DOHH2 (cell line): ENCODE measurements around the gene ALKAL2.

ENCODE experiments used
- H3F3A ChIP-seq: fragments of 200-600 bp; sonication (generic), shearing (Covaris generic); 2 replicates; pipeline ENCODE4 v1.6.0; 2016; ENCODE audit warnings: antibody characterized with exemption, mild to moderate bottlenecking; ENCODE audit not compliant: control insufficient read depth, insufficient read depth
- H3K27ac ChIP-seq: fragments of 200-600 bp; sonication (generic); 2 replicates; pipeline ENCODE4 v1.5.1; 2014; ENCODE audit warnings: low read depth, mild to moderate bottlenecking, low read length, moderate library complexity
- H3K27me3 ChIP-seq: fragments of 200-600 bp; sonication (generic); 2 replicates; pipeline ENCODE4 v1.6.1; 2014; ENCODE audit warnings: mild to moderate bottlenecking, low read length, mixed read lengths; ENCODE audit not compliant: control insufficient read depth
- H3K36me3 ChIP-seq: fragments of 200-600 bp; sonication (generic); 2 replicates; pipeline ENCODE4 v1.6.1; 2014; ENCODE audit warnings: mild to moderate bottlenecking, low read length, moderate library complexity, mixed read lengths; ENCODE audit not compliant: control insufficient read depth
- H3K4me1 ChIP-seq: fragments of 200-600 bp; sonication (generic); 2 replicates; pipeline ENCODE4 v1.6.1; 2014; ENCODE audit warnings: mild to moderate bottlenecking, low read length, mixed read lengths; ENCODE audit not compliant: control insufficient read depth
- H3K4me2 ChIP-seq: fragments of 200-600 bp; sonication (generic); 2 replicates; pipeline ENCODE4 v1.6.0; 2014; ENCODE audit warnings: mild to moderate bottlenecking, low read length, moderate library complexity
- H3K4me3 ChIP-seq: fragments of 200-600 bp; sonication (generic); 2 replicates; pipeline ENCODE4 v1.5.1; 2014; ENCODE audit warnings: mild to moderate bottlenecking, low read length, mixed read lengths
- H3K79me2 ChIP-seq: fragments of 200-600 bp; sonication (generic); 2 replicates; pipeline ENCODE4 v1.6.1; 2014; ENCODE audit warnings: mild to moderate bottlenecking, low read length, mixed read lengths; ENCODE audit not compliant: control insufficient read depth
- H3K9me2 ChIP-seq: fragments of 200-600 bp; sonication (generic); replicated peaks from 2 replicates; pipeline ENCODE4 v1.6.1; 2014; ENCODE audit warnings: mild to moderate bottlenecking, low read length, mixed read lengths; ENCODE audit not compliant: control insufficient read depth
- H3K9me3 ChIP-seq: fragments of 200-600 bp; sonication (generic); 2 replicates; pipeline ENCODE4 v1.6.1; 2014; ENCODE audit warnings: antibody characterized with exemption, low read length, mixed read lengths; ENCODE audit not compliant: control insufficient read depth, insufficient read depth
- H4K20me1 ChIP-seq: fragments of 200-600 bp; sonication (generic); 2 replicates; pipeline ENCODE4 v1.6.0; 2014; ENCODE audit warnings: low read depth, mild to moderate bottlenecking, antibody characterized with exemption, low read length, moderate library complexity; ENCODE audit not compliant: control insufficient read depth, insufficient read depth
- EZH2phosphoT487 ChIP-seq: fragments of 200-600 bp; sonication (generic); IDR thresholded peaks from 2 replicates; pipeline ENCODE4 v1.6.1; 2017; ENCODE audit warnings: borderline replicate concordance, mild to moderate bottlenecking, antibody characterized with exemption, low read length, moderate library complexity, mixed read lengths
- TF ChIP-seq, protein P1 (sequence below): fragments of 200-600 bp; sonication (generic); IDR thresholded peaks from one replicate; pipeline ENCODE4 v1.5.1; 2014; ENCODE audit warnings: antibody characterized with exemption, mild to moderate bottlenecking, low read depth, low read length; ENCODE audit not compliant: poor library complexity, severe bottlenecking

ALKAL2 gene

DNA sequence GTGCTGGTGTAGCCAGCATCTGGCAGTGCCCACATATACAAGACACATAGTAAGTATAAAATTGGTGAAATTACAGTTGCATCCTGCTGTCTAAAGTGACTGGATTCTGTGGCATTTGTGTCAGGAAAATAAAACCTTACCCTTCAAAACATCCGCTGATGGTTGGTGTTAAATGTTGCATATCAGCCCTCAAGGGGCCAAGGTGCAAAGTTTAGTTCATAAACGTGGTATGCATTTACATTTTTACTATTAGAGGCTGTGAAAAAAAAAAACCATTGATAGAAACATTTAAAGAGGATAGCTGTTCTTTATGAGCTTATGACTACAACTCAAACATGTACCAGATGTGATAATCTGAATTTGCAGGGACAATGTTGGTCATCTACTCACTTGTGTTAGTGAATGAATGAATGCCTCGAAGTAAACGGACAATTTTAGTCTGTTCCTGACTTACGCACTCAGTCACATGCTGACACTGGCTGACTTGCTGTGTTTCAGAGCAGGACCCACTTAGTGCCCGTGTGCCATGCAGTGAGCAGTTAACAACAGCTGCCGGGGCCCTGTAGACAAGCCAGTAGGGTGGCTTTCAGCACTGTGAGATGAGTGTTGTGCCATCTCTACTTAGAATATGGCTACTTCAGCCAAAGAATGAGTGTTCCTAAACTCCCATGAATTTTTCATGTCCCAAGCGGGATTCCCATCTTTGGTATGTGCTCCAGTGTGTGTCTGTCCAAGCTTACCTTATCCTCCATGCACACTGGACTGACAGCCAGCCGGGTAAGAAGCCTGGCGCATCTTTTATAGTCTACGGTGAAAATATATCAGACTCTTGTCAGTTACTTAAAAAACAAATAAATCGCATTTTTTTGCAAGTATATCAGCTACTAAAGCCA lies 5.3 kb downstream of the ALKAL2 start:
- Histone ChIP-seq H3K27ac (no peak overlapping the region), H3K4me1 (no peaks in the 10 kb centered on the region), H3K27me3 (peaks cover 9% of the 10 kb centered on the region), H3K79me2 (no peaks in the 10 kb centered on the region), H3F3A (no peaks in the 10 kb centered on the region; the same call in 1 of the 2 replicates), H3K36me3 (peaks cover 45% of the 10 kb centered on the region), H3K9me3 (no peaks in the 10 kb centered on the region), H4K20me1 (peaks cover 6% of the 10 kb centered on the region; the same call in 1 of the 2 replicates), H3K4me3 (no peak overlapping the region), H3K4me2 (no peak overlapping the region), H3K9me2 (no peaks in the 10 kb centered on the region)
- TF ChIP-seq, protein P1, sequence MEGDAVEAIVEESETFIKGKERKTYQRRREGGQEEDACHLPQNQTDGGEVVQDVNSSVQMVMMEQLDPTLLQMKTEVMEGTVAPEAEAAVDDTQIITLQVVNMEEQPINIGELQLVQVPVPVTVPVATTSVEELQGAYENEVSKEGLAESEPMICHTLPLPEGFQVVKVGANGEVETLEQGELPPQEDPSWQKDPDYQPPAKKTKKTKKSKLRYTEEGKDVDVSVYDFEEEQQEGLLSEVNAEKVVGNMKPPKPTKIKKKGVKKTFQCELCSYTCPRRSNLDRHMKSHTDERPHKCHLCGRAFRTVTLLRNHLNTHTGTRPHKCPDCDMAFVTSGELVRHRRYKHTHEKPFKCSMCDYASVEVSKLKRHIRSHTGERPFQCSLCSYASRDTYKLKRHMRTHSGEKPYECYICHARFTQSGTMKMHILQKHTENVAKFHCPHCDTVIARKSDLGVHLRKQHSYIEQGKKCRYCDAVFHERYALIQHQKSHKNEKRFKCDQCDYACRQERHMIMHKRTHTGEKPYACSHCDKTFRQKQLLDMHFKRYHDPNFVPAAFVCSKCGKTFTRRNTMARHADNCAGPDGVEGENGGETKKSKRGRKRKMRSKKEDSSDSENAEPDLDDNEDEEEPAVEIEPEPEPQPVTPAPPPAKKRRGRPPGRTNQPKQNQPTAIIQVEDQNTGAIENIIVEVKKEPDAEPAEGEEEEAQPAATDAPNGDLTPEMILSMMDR: no peak
- no peak for TF ChIP-seq EZH2phosphoT487

DNA sequence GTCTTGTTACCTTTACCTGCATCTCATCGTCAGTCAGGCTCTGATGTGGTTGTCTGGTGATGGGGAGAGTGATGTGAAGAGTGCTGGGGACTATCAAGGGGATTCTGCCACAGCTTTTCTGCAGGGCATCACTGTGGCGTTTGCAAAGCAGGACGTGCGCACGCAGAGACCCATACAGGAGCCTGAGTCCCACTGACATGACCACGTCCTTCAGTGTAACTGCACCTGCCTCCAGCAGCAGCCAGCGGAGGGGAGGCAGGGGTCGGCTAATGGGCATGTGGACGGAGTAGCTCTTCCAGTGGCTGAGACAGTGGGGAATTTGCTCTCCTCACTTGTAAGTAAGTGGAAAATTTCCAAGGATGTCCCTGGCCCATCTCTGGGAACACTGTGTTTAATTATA lies 6.5 kb downstream of the ALKAL2 start:
- peaks cover 6% of the 10 kb centered on the region for H3K79me2 ChIP-seq
- TF ChIP-seq, protein P1: no peak
- TF ChIP-seq EZH2phosphoT487: no peak
- H3K27ac ChIP-seq: no peak overlapping the region
- H3K4me3 ChIP-seq: no peak overlapping the region
- no peaks in the 10 kb centered on the region for H3K9me3 ChIP-seq
- H3K9me2 ChIP-seq: no peaks in the 10 kb centered on the region
- no peaks in the 10 kb centered on the region for H3K4me1 ChIP-seq
- peaks cover under 1% of the 10 kb centered on the region; the same call in 1 of the 2 replicates for H3K27me3 ChIP-seq
- H3F3A ChIP-seq: no peaks in the 10 kb centered on the region; the same call in 1 of the 2 replicates
- peaks cover 57% of the 10 kb centered on the region for H3K36me3 ChIP-seq
- H3K4me2 ChIP-seq: no peak overlapping the region
- H4K20me1 ChIP-seq: peaks cover 9% of the 10 kb centered on the region; the same call in 1 of the 2 replicates

DNA sequence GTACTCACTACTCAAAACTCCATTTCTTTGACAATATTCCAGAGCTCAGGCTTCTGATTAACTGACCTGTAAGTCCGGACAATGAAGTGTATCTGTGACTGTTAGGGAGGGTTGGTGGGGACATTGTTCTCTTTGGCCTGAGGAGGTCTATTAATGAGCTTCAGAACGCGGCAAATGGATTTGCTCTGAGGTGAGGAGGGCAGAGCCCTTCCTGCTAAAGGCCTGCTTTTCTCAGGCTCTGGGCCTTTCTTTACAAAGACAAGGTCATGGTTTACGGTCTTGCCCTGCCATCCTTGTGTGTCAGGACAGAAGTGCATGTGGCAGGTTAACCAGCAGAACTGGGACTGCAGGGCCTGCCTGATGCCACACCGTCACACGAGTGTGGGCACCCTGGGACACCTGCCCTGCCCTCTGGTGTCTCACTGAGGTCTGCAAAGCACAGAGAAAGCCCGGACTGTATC lies 7.2 kb downstream of the ALKAL2 start:
- peaks cover 10% of the 10 kb centered on the region; the same call in 1 of the 2 replicates for H4K20me1 ChIP-seq
- no peak overlapping the region for H3K4me3 ChIP-seq
- peaks cover 64% of the 10 kb centered on the region for H3K36me3 ChIP-seq
- H3K27me3 ChIP-seq: no peaks in the 10 kb centered on the region
- H3K9me3 ChIP-seq: no peaks in the 10 kb centered on the region
- H3K4me2 ChIP-seq: no peak overlapping the region
- H3F3A ChIP-seq: no peaks in the 10 kb centered on the region; the same call in 1 of the 2 replicates
- H3K9me2 ChIP-seq: no peaks in the 10 kb centered on the region
- no peak for TF ChIP-seq EZH2phosphoT487
- TF ChIP-seq, protein P1: no peak
- no peak overlapping the region for H3K27ac ChIP-seq
- peaks cover 13% of the 10 kb centered on the region for H3K79me2 ChIP-seq
- H3K4me1 ChIP-seq: peaks cover under 1% of the 10 kb centered on the region; the same call in 1 of the 2 replicates
